Measurements from ENCODE around the gene DMD. TPM values are rescaled to one million over a fixed set of nuclear protein-coding genes. Genes with fewer than 3 reads are reported as not detected.

Gene DMD
- total RNA-seq, 1 donor from 2014 or later: 1.7 TPM

GRCh38 chrX:31287861-31288260 lies 1923.5 kb downstream of the DMD start:
- Mint-ChIP-seq H3K4me1 (ENCODE audit: low read depth, unreplicated experiment) (no peaks in the 10 kb centered on the region), H3K4me3 (ENCODE audit: unreplicated experiment) (no peak overlapping the region), H3K9me3 (ENCODE audit: unreplicated experiment) (no peaks in the 10 kb centered on the region), H3K27ac (ENCODE audit: unreplicated experiment) (no peak overlapping the region), H3K36me3 (ENCODE audit: unreplicated experiment) (no peaks in the 10 kb centered on the region), H3K27me3 (ENCODE audit: unreplicated experiment) (peaks cover 2% of the 10 kb centered on the region)
- no peak for DNase-seq
- TF ChIP-seq CTCF (IDR thresholded peaks at IDR 0.05; ENCODE audit: partially characterized antibody, unreplicated experiment): no peak

GRCh38 chrX:31280580-31280979 lies 1930.8 kb downstream of the DMD start:
- Mint-ChIP-seq H3K9me3 (ENCODE audit: unreplicated experiment) (no peaks in the 10 kb centered on the region), H3K27ac (ENCODE audit: unreplicated experiment) (no peak overlapping the region), H3K36me3 (ENCODE audit: unreplicated experiment) (no peaks in the 10 kb centered on the region), H3K27me3 (ENCODE audit: unreplicated experiment) (no peaks in the 10 kb centered on the region), H3K4me3 (ENCODE audit: unreplicated experiment) (no peak overlapping the region), H3K4me1 (ENCODE audit: low read depth, unreplicated experiment) (no peaks in the 10 kb centered on the region)
- TF ChIP-seq CTCF (IDR thresholded peaks at IDR 0.05; ENCODE audit: partially characterized antibody, unreplicated experiment): no peak
- DNase-seq: no peak

GRCh38 chrX:31279359-31279758 lies 1932.0 kb downstream of the DMD start:
- DNase-seq: no peak
- H3K27me3 Mint-ChIP-seq (ENCODE audit: unreplicated experiment): no peaks in the 10 kb centered on the region
- no peak for TF ChIP-seq CTCF (IDR thresholded peaks at IDR 0.05; ENCODE audit: partially characterized antibody, unreplicated experiment)
- no peaks in the 10 kb centered on the region for H3K36me3 Mint-ChIP-seq (ENCODE audit: unreplicated experiment)
- H3K4me1 Mint-ChIP-seq (ENCODE audit: low read depth, unreplicated experiment): no peaks in the 10 kb centered on the region
- no peaks in the 10 kb centered on the region for H3K9me3 Mint-ChIP-seq (ENCODE audit: unreplicated experiment)
- no peak overlapping the region for H3K4me3 Mint-ChIP-seq (ENCODE audit: unreplicated experiment)
- no peak overlapping the region for H3K27ac Mint-ChIP-seq (ENCODE audit: unreplicated experiment)

GRCh38 chrX:31272472-31272775 lies 1938.9 kb downstream of the DMD start:
- DNase-seq: no peak
- Mint-ChIP-seq H3K36me3 (ENCODE audit: unreplicated experiment) (no peaks in the 10 kb centered on the region), H3K27ac (ENCODE audit: unreplicated experiment) (no peak overlapping the region), H3K4me1 (ENCODE audit: low read depth, unreplicated experiment) (peaks cover 2% of the 10 kb centered on the region), H3K9me3 (ENCODE audit: unreplicated experiment) (no peaks in the 10 kb centered on the region), H3K4me3 (ENCODE audit: unreplicated experiment) (no peak overlapping the region), H3K27me3 (ENCODE audit: unreplicated experiment) (no peaks in the 10 kb centered on the region)
- TF ChIP-seq CTCF (IDR thresholded peaks at IDR 0.05; ENCODE audit: partially characterized antibody, unreplicated experiment): no peak

GRCh38 chrX:31271615-31272471 lies 1939.5 kb downstream of the DMD start:
- Mint-ChIP-seq H3K9me3 (ENCODE audit: unreplicated experiment) (no peaks in the 10 kb centered on the region), H3K27ac (ENCODE audit: unreplicated experiment) (no peak overlapping the region), H3K27me3 (ENCODE audit: unreplicated experiment) (no peaks in the 10 kb centered on the region), H3K4me1 (ENCODE audit: low read depth, unreplicated experiment) (peaks cover 2% of the 10 kb centered on the region), H3K4me3 (ENCODE audit: unreplicated experiment) (no peak overlapping the region), H3K36me3 (ENCODE audit: unreplicated experiment) (no peaks in the 10 kb centered on the region)
- TF ChIP-seq CTCF (IDR thresholded peaks at IDR 0.05; ENCODE audit: partially characterized antibody, unreplicated experiment): no peak
- DNase-seq: no peak
